HepG2 (cell line): ENCODE measurements around the gene USP1. TPM values are rescaled to one million over a fixed set of nuclear protein-coding genes. Genes with fewer than 3 reads are reported as not detected.

ENCODE experiments used
- HNF4G ChIP-seq, 2 experiments: sonication (generic) in 1 of 2; formaldehyde crosslinking in 1 of 2; IDR thresholded peaks; 2 replicates each; pipeline versions ENCODE4 v1.4.0 to v1.6.1; 2011 to 2020; ENCODE audit warnings: borderline replicate concordance in 2 of 2, low read depth in 2 of 2, mild to moderate bottlenecking in 2 of 2, low read length in 1 of 2, missing genetic modification reagents in 1 of 2, moderate library complexity in 1 of 2
- KDM4B ChIP-seq: sonication (generic); formaldehyde crosslinking; IDR thresholded peaks from 2 replicates; pipeline ENCODE4 v1.4.0; 2020; ENCODE audit warnings: missing genetic modification reagents
- MTA3 ChIP-seq: sonication (generic); formaldehyde crosslinking; IDR thresholded peaks from 2 replicates; pipeline ENCODE4 v1.4.0; 2020; ENCODE audit warnings: missing genetic modification reagents
- RFX3 ChIP-seq: IDR thresholded peaks from 2 replicates; pipeline ENCODE4 v1.6.1; 2016; ENCODE audit warnings: missing biosample characterization, missing genetic modification reagents
- RFXANK ChIP-seq: IDR thresholded peaks from 2 replicates; pipeline ENCODE4 v1.6.1; 2016
- SALL1 ChIP-seq: sonication (generic); formaldehyde crosslinking; IDR thresholded peaks from 2 replicates; pipeline ENCODE4 v1.8.0; 2022; ENCODE audit warnings: mild to moderate bottlenecking, missing genetic modification reagents
- SIN3B ChIP-seq: fragments of 150-350 bp; IDR thresholded peaks from 2 replicates; pipeline ENCODE4 v1.6.1; 2014; ENCODE audit warnings: low read length
- SMAD1 ChIP-seq: sonication (generic); formaldehyde crosslinking; IDR thresholded peaks from 2 replicates; pipeline ENCODE4 v1.4.0; 2020; ENCODE audit warnings: missing genetic modification reagents, low read depth, mild to moderate bottlenecking, borderline replicate concordance
- SMARCC2 ChIP-seq: fragments of 450-650 bp; IDR thresholded peaks from 2 replicates; pipeline ENCODE4 v1.6.1; 2017; ENCODE audit warnings: antibody characterized with exemption, mild to moderate bottlenecking
- SP4 ChIP-seq: sonication (generic); formaldehyde crosslinking; IDR thresholded peaks from 2 replicates; pipeline ENCODE4 v1.8.1; 2023; ENCODE audit warnings: mild to moderate bottlenecking, missing genetic modification reagents
- SRSF9 ChIP-seq: fragments of 200-400 bp; formaldehyde crosslinking; IDR thresholded peaks from 2 replicates; pipeline ENCODE4 v1.6.1; 2018; ENCODE audit warnings: borderline replicate concordance, mild to moderate bottlenecking, low read depth, low read length; ENCODE audit not compliant: insufficient read depth, poor library complexity, severe bottlenecking
- TCF12 ChIP-seq, 2 experiments: fragments of 450-650 bp in 1 of 2; sonication (generic) in 1 of 2; formaldehyde crosslinking in 1 of 2; IDR thresholded peaks; 2 replicates each; pipeline versions ENCODE4 v1.6.1 to v1.8.0; 2017 to 2022; ENCODE audit warnings: antibody characterized with exemption in 1 of 2, mild to moderate bottlenecking in 1 of 2, missing genetic modification reagents in 1 of 2, moderate library complexity in 1 of 2
- TCF7 ChIP-seq: sonication (generic); IDR thresholded peaks from 2 replicates; pipeline ENCODE4 v1.6.1; 2016; ENCODE audit warnings: antibody characterized with exemption, low read depth
- THRA ChIP-seq: sonication (generic); formaldehyde crosslinking; IDR thresholded peaks from 2 replicates; pipeline ENCODE4 v1.4.0; 2020; ENCODE audit warnings: missing genetic modification reagents, borderline replicate concordance
- U2AF1 ChIP-seq: fragments of 200-400 bp; formaldehyde crosslinking; optimal IDR thresholded peaks from 2 replicates; pipeline ENCODE3; 2017; ENCODE audit warnings: mild to moderate bottlenecking, low read depth, low read length
- U2AF2 ChIP-seq: fragments of 200-400 bp; formaldehyde crosslinking; IDR thresholded peaks from 2 replicates; pipeline ENCODE4 v1.6.1; 2017; ENCODE audit warnings: low read depth, mild to moderate bottlenecking, low read length
- ZBTB44 ChIP-seq: sonication (generic); formaldehyde crosslinking; IDR thresholded peaks from 2 replicates; pipeline ENCODE4 v1.4.0; 2020; ENCODE audit warnings: missing genetic modification reagents
- ZNF121 ChIP-seq: sonication (generic); formaldehyde crosslinking; IDR thresholded peaks from 2 replicates; pipeline ENCODE4 v1.5.0; 2020; ENCODE audit warnings: mild to moderate bottlenecking, missing genetic modification reagents
- ZNF33B ChIP-seq: sonication (generic); formaldehyde crosslinking; IDR thresholded peaks from 2 replicates; pipeline ENCODE4 v1.5.1; 2020; ENCODE audit warnings: mild to moderate bottlenecking, missing genetic modification reagents
- ZNF512 ChIP-seq: sonication (generic); formaldehyde crosslinking; IDR thresholded peaks from 2 replicates; pipeline ENCODE4 v1.4.0; 2020; ENCODE audit warnings: mild to moderate bottlenecking, missing genetic modification reagents
- ZNF556 ChIP-seq: sonication (generic); formaldehyde crosslinking; IDR thresholded peaks from 2 replicates; pipeline ENCODE4 v1.4.0; 2020; ENCODE audit warnings: mild to moderate bottlenecking, missing genetic modification reagents, borderline replicate concordance
- ZNF563 ChIP-seq: sonication (generic); formaldehyde crosslinking; IDR thresholded peaks from 2 replicates; pipeline ENCODE4 v1.8.0; 2022; ENCODE audit warnings: mild to moderate bottlenecking, moderate library complexity, missing genetic modification reagents
- ZNF570 ChIP-seq: sonication (generic); formaldehyde crosslinking; IDR thresholded peaks from 2 replicates; pipeline ENCODE4 v1.4.0; 2020; ENCODE audit warnings: mild to moderate bottlenecking, missing genetic modification reagents, borderline replicate concordance
- ZNF607 ChIP-seq: sonication (generic); formaldehyde crosslinking; IDR thresholded peaks from 2 replicates; pipeline ENCODE4 v1.5.1; 2020; ENCODE audit warnings: missing genetic modification reagents, mild to moderate bottlenecking, borderline replicate concordance
- ZNF652 ChIP-seq: IDR thresholded peaks from 2 replicates; pipeline ENCODE4 v1.6.1; 2016; ENCODE audit warnings: low read depth, borderline replicate concordance
- ZNF781 ChIP-seq: sonication (generic); formaldehyde crosslinking; IDR thresholded peaks from 2 replicates; pipeline ENCODE4 v1.5.1; 2020; ENCODE audit warnings: borderline replicate concordance, mild to moderate bottlenecking, missing genetic modification reagents; ENCODE audit errors: not compliant biosample characterization
- polyA plus RNA-seq, 8 experiments: library from polyadenylated mRNA; depleted of rRNA in 3 of 8; stranded (reverse) in 7 of 8; unstranded in 1 of 8; fragments of >200 nt; fragmentation: Illumina TruSeq in 4 of 8; extraction: Trizol in 4 of 8; gene quantifications; 2 replicates each; pipeline versions ENCODE4 v1.2.1 to v1.2.3, GENCODE V29; 2011 to 2016; ENCODE audit warnings: low read depth in 4 of 8, missing spikeins in 1 of 8, mixed read lengths in 1 of 8; ENCODE audit not compliant: insufficient read depth in 1 of 8
- total RNA-seq, 5 experiments: library from RNA; depleted of rRNA; stranded (reverse); fragments of >200 nt; fragmentation: Illumina TruSeq; extraction: Trizol; gene quantifications; 2 replicates each; pipeline ENCODE4 v1.2.3, GENCODE V29; 2016; ENCODE audit warnings: low read depth in 1 of 5

The USP1 gene
- total and polyA plus RNA-seq, 2 of the 13 experiments (the other 11 are each of a cell fraction or from before 2014, with no cell fraction given), result 9.0 to 64.6 TPM

GRCh38 chr1:62423580-62424242, 13.1 kb upstream of the USP1 start (continued):
- TF ChIP-seq ZNF512 (CRISPR knock-in tag), result no peak
- TF ChIP-seq ZNF33B (CRISPR knock-in tag), result 0 out of 2 replicates have a peak, but pooled peaks have one; percentile 32
- peak; percentile 22; the same call in 1 of the 2 replicates for TF ChIP-seq TCF7
- TF ChIP-seq ZNF570 (CRISPR knock-in tag), result no peak
- TF ChIP-seq ZNF121, result 0 out of 2 replicates have a peak, but pooled peaks have one; percentile 34
- no peak for TF ChIP-seq SMARCC2
- TF ChIP-seq U2AF2, result no peak
- no peak for TF ChIP-seq RFXANK (CRISPR knock-in tag)
- no peak for TF ChIP-seq SMAD1 (CRISPR knock-in tag)
- TF ChIP-seq ZNF556, result no peak
- TF ChIP-seq SALL1 (CRISPR knock-in tag), result peak; percentile 93
- peak; percentile 51; the same call in 1 of the 2 replicates for TF ChIP-seq KDM4B (CRISPR knock-in tag)
- no peak for TF ChIP-seq RFX3 (CRISPR knock-in tag)
- peak; percentile 65 for TF ChIP-seq SP4 (CRISPR knock-in tag)
- TF ChIP-seq ZBTB44 (CRISPR knock-in tag), result no peak
- peak; percentile 87 for TF ChIP-seq THRA (CRISPR knock-in tag)
- no peak for TF ChIP-seq SIN3B
- no peak for TF ChIP-seq TCF12 (IDR thresholded peaks at IDR 0.05)
- no peak for TF ChIP-seq TCF12 (CRISPR knock-in tag; IDR thresholded peaks at IDR 0.05)
- no peak for TF ChIP-seq ZNF652 (CRISPR knock-in tag)
- TF ChIP-seq SRSF9, result no peak
- peak; percentile 68; the same call in 1 of the 2 replicates for TF ChIP-seq ZNF607 (CRISPR knock-in tag)
- peak; percentile 63 for TF ChIP-seq ZNF781
- no peak for TF ChIP-seq ZNF563 (CRISPR knock-in tag)
- TF ChIP-seq MTA3, result no peak
- TF ChIP-seq HNF4G (IDR thresholded peaks at IDR 0.05; ENCODE audit: borderline replicate concordance, low read depth, low read length), result peak; percentile 91
- peak; percentile 88 for TF ChIP-seq HNF4G (CRISPR knock-in tag; IDR thresholded peaks at IDR 0.05; ENCODE audit: borderline replicate concordance, low read depth)
- TF ChIP-seq U2AF1, result no peak
